ENCODE data around the gene ECT2.

Gene ECT2

GRCh38 chr3:172766241-172766640 lies 15.7 kb downstream of the ECT2 start:
- Histone ChIP-seq H3K27me3 (replicated peaks; ENCODE audit: control insufficient read depth, insufficient read depth, low read length) (no peaks in the 10 kb centered on the region), H3K36me3 (ENCODE audit: control insufficient read depth, insufficient read depth, low read length) (peaks cover 2% of the 10 kb centered on the region), H3K4me3 (replicated peaks; ENCODE audit: low read depth, low read length) (no peak overlapping the region)
- no peak for TF ChIP-seq CTCF (IDR thresholded peaks at IDR 0.05; ENCODE audit: insufficient read depth, low read length, poor library complexity, severe bottlenecking)
- no peak for DNase-seq (ENCODE audit: extremely low read depth, insufficient read length)

- DNase-seq (ENCODE audit: extremely low read depth, insufficient read length), result no peak
- H3K4me3 ChIP-seq (replicated peaks; ENCODE audit: low read depth, low read length), result no peak overlapping the region
- no peaks in the 10 kb centered on the region for H3K27me3 ChIP-seq (replicated peaks; ENCODE audit: control insufficient read depth, insufficient read depth, low read length)
- peaks cover 2% of the 10 kb centered on the region for H3K36me3 ChIP-seq (ENCODE audit: control insufficient read depth, insufficient read depth, low read length)
- TF ChIP-seq CTCF (IDR thresholded peaks at IDR 0.05; ENCODE audit: insufficient read depth, low read length, poor library complexity, severe bottlenecking), result no peak
Observed at GRCh38 chr3:172766718-172767405, 16.3 kb downstream of the ECT2 start.

GRCh38 chr3:172770382-172770781 lies 19.9 kb downstream of the ECT2 start:
- no peak for DNase-seq (ENCODE audit: extremely low read depth, insufficient read length)
- Histone ChIP-seq H3K4me3 (replicated peaks; ENCODE audit: low read depth, low read length) (no peak overlapping the region), H3K27me3 (replicated peaks; ENCODE audit: control insufficient read depth, insufficient read depth, low read length) (no peaks in the 10 kb centered on the region), H3K36me3 (ENCODE audit: control insufficient read depth, insufficient read depth, low read length) (peaks cover 2% of the 10 kb centered on the region)
- no peak for TF ChIP-seq CTCF (IDR thresholded peaks at IDR 0.05; ENCODE audit: insufficient read depth, low read length, poor library complexity, severe bottlenecking)

GRCh38 chr3:172771672-172772071 lies 21.1 kb downstream of the ECT2 start:
- no peak for DNase-seq (ENCODE audit: extremely low read depth, insufficient read length)
- no peak overlapping the region for H3K4me3 ChIP-seq (replicated peaks; ENCODE audit: low read depth, low read length)
- no peak for TF ChIP-seq CTCF (IDR thresholded peaks at IDR 0.05; ENCODE audit: insufficient read depth, low read length, poor library complexity, severe bottlenecking)
- no peaks in the 10 kb centered on the region for H3K27me3 ChIP-seq (replicated peaks; ENCODE audit: control insufficient read depth, insufficient read depth, low read length)
- peaks cover 2% of the 10 kb centered on the region for H3K36me3 ChIP-seq (ENCODE audit: control insufficient read depth, insufficient read depth, low read length)

- Histone ChIP-seq H3K36me3 (ENCODE audit: control insufficient read depth, insufficient read depth, low read length) (peaks cover 2% of the 10 kb centered on the region), H3K27me3 (replicated peaks; ENCODE audit: control insufficient read depth, insufficient read depth, low read length) (no peaks in the 10 kb centered on the region), H3K4me3 (replicated peaks; ENCODE audit: low read depth, low read length) (no peak overlapping the region)
- TF ChIP-seq CTCF (IDR thresholded peaks at IDR 0.05; ENCODE audit: insufficient read depth, low read length, poor library complexity, severe bottlenecking), result no peak
- DNase-seq (ENCODE audit: extremely low read depth, insufficient read length), result no peak
Observed at GRCh38 chr3:172776049-172776717, 25.7 kb downstream of the ECT2 start.

Measured in GM06990 (cell line).